HuH-7.5 (cell line): ENCODE measurements around the gene CEP70.
"Not testable (repeated sequence)": the region's sequence is repeated elsewhere in the genome, so short reads cannot be mapped to it uniquely, and the experiment has no call there.

ENCODE experiments used
- DNase-seq: peaks from one replicate; pipeline ENCODE4 v3.0.0; 2011; ENCODE audit warnings: low spot score

Gene CEP70

GRCh38 chr3:138594150-138594934 lies at the start of gene CEP70:
Gene CEP70 (minus strand): TSS chr3:138594260. CDS start chr3:138572927, 21,333 bp downstream.
- DNase-seq, result peak; percentile 85

GRCh38 chr3:138642927-138643253 lies 48.8 kb upstream of the CEP70 start:
- no peak for DNase-seq

- DNase-seq, result no peak
These were observed 48.3 kb upstream of the CEP70 start for GRCh38 chr3:138642226-138642926.

- DNase-seq, result no peak
These were observed 46.5 kb upstream of the CEP70 start for GRCh38 chr3:138640537-138640936.

GRCh38 chr3:138638641-138639040 lies 44.6 kb upstream of the CEP70 start:
- DNase-seq, result no peak

- DNase-seq, result no peak
These were observed 35.5 kb upstream of the CEP70 start for GRCh38 chr3:138629526-138629925.

- DNase-seq, result no peak
These were observed 31.8 kb upstream of the CEP70 start for GRCh38 chr3:138625707-138626365.

- DNase-seq, result no peak
These were observed 30.5 kb upstream of the CEP70 start for GRCh38 chr3:138624518-138624917.

- DNase-seq, result no peak
These were observed 26.4 kb upstream of the CEP70 start for GRCh38 chr3:138620431-138620830.

GRCh38 chr3:138615462-138615861 lies 21.4 kb upstream of the CEP70 start:
- DNase-seq, result no peak

GRCh38 chr3:138609898-138610266 lies 15.8 kb upstream of the CEP70 start:
- peak; percentile 11 for DNase-seq

- peak; percentile 71 for DNase-seq
These were observed 14.5 kb upstream of the CEP70 start, which contains the start of gene FAIM for GRCh38 chr3:138608322-138609135. Gene FAIM (plus strand): TSS chr3:138608771. CDS start chr3:138619727, 10,956 bp downstream.

GRCh38 chr3:138604106-138604595 lies 10.1 kb upstream of the CEP70 start:
- not testable (repeated sequence) for DNase-seq

- not testable (repeated sequence) for DNase-seq
These were observed 7.6 kb upstream of the CEP70 start for GRCh38 chr3:138601661-138602060.

GRCh38 chr3:138600100-138600745 lies 6.2 kb upstream of the CEP70 start:
- DNase-seq, result no peak

- DNase-seq, result no peak
These were observed 4.5 kb upstream of the CEP70 start for GRCh38 chr3:138598534-138598933.

GRCh38 chr3:138597186-138597976 lies 3.3 kb upstream of the CEP70 start:
- DNase-seq, result not testable (repeated sequence)

GRCh38 chr3:138594935-138595610 lies 1.0 kb upstream of the CEP70 start:
- DNase-seq, result no peak

GRCh38 chr3:138593488-138594149 lies 441 bp downstream of the CEP70 start:
- DNase-seq, result no peak
